HepG2 (cell line): ENCODE results near the gene GPS1. TPM values are rescaled to one million over a fixed set of nuclear protein-coding genes. Genes with fewer than 3 reads are reported as not detected.

ENCODE experiments used
- CENPX ChIP-seq: sonication (generic); formaldehyde crosslinking; IDR thresholded peaks from 2 replicates; pipeline ENCODE4 v1.9.0; 2021; ENCODE audit warnings: mild to moderate bottlenecking, missing genetic modification reagents, moderate library complexity
- CREB3 ChIP-seq: sonication (generic); formaldehyde crosslinking; IDR thresholded peaks from 2 replicates; pipeline ENCODE4 v1.5.0; 2020; ENCODE audit warnings: missing genetic modification reagents
- DRAP1 ChIP-seq: IDR thresholded peaks from 2 replicates; pipeline ENCODE4 v1.6.1; 2016; ENCODE audit warnings: missing genetic modification reagents, missing compliant biosample characterization
- HES4 ChIP-seq: sonication (generic); formaldehyde crosslinking; IDR thresholded peaks from 2 replicates; pipeline ENCODE4 v1.9.0; 2021; ENCODE audit warnings: mild to moderate bottlenecking, missing genetic modification reagents, borderline replicate concordance
- IKZF4 ChIP-seq: sonication (generic); formaldehyde crosslinking; IDR thresholded peaks from 2 replicates; pipeline ENCODE4 v1.5.1; 2020; ENCODE audit warnings: borderline replicate concordance, mild to moderate bottlenecking, low read depth, missing genetic modification reagents; ENCODE audit errors: not compliant biosample characterization
- POLR2AphosphoS2 ChIP-seq: IDR thresholded peaks from 2 replicates; pipeline ENCODE4 v1.6.1; 2011; ENCODE audit warnings: low read depth, low read length, improper control_type of control experiment
- RBM39 ChIP-seq: fragments of 200-400 bp; formaldehyde crosslinking; IDR thresholded peaks from one replicate; pipeline ENCODE4 v1.6.1; 2018; ENCODE audit warnings: antibody characterized with exemption, mild to moderate bottlenecking, low read depth, low read length; ENCODE audit not compliant: poor library complexity, severe bottlenecking
- RFXANK ChIP-seq: IDR thresholded peaks from 2 replicates; pipeline ENCODE4 v1.6.1; 2016
- SMARCC2 ChIP-seq: fragments of 450-650 bp; IDR thresholded peaks from 2 replicates; pipeline ENCODE4 v1.6.1; 2017; ENCODE audit warnings: antibody characterized with exemption, mild to moderate bottlenecking
- SP2 ChIP-seq: sonication (generic); formaldehyde crosslinking; IDR thresholded peaks from 2 replicates; pipeline ENCODE4 v1.5.1; 2020; ENCODE audit warnings: mild to moderate bottlenecking, missing genetic modification reagents
- ZNF138 ChIP-seq: sonication (generic); formaldehyde crosslinking; IDR thresholded peaks from 2 replicates; pipeline ENCODE4 v1.5.0; 2020; ENCODE audit warnings: mild to moderate bottlenecking, low read depth, missing genetic modification reagents
- ZNF256 ChIP-seq: sonication (generic); formaldehyde crosslinking; conservative IDR thresholded peaks from 2 replicates; pipeline ENCODE4 v1.4.0; 2020; ENCODE audit warnings: missing genetic modification reagents
- ZNF446 ChIP-seq: sonication (generic); formaldehyde crosslinking; IDR thresholded peaks from 2 replicates; pipeline ENCODE4 v1.5.0; 2020; ENCODE audit warnings: mild to moderate bottlenecking, missing genetic modification reagents
- ZNF709 ChIP-seq: sonication (generic); formaldehyde crosslinking; IDR thresholded peaks from 2 replicates; pipeline ENCODE4 v1.5.0; 2020; ENCODE audit warnings: mild to moderate bottlenecking, missing genetic modification reagents
- ZNF768 ChIP-seq: sonication (generic); formaldehyde crosslinking; IDR thresholded peaks from 2 replicates; pipeline ENCODE4 v1.4.0; 2020; ENCODE audit warnings: missing genetic modification reagents
- ZNF879 ChIP-seq: sonication (generic); formaldehyde crosslinking; IDR thresholded peaks from 2 replicates; pipeline ENCODE4 v1.8.1; 2023; ENCODE audit warnings: missing genetic modification reagents
- polyA plus RNA-seq, 8 experiments: library from polyadenylated mRNA; depleted of rRNA in 3 of 8; stranded (reverse) in 7 of 8; unstranded in 1 of 8; fragments of >200 nt; fragmentation: Illumina TruSeq in 4 of 8; extraction: Trizol in 4 of 8; gene quantifications; 2 replicates each; pipeline versions ENCODE4 v1.2.1 to v1.2.3, GENCODE V29; 2011 to 2016; ENCODE audit warnings: low read depth in 4 of 8, missing spikeins in 1 of 8, mixed read lengths in 1 of 8; ENCODE audit not compliant: insufficient read depth in 1 of 8
- total RNA-seq, 5 experiments: library from RNA; depleted of rRNA; stranded (reverse); fragments of >200 nt; fragmentation: Illumina TruSeq; extraction: Trizol; gene quantifications; 2 replicates each; pipeline ENCODE4 v1.2.3, GENCODE V29; 2016; ENCODE audit warnings: low read depth in 1 of 5
- TF ChIP-seq, protein P1 (sequence below): sonication (generic); formaldehyde crosslinking; IDR thresholded peaks from 2 replicates; pipeline ENCODE4; 2020; ENCODE audit warnings: missing genetic modification reagents, mild to moderate bottlenecking, borderline replicate concordance
- TF ChIP-seq, protein P2 (sequence below), 2 experiments: sonication (generic) in 1 of 2; formaldehyde crosslinking in 1 of 2; IDR thresholded peaks; 2 replicates each; pipeline versions ENCODE4 v1.6.1 to v1.9.0; 2014 to 2022; ENCODE audit warnings: antibody characterized with exemption in 1 of 2, borderline replicate concordance in 1 of 2, inconsistent platforms in 1 of 2, low read depth in 1 of 2, missing genetic modification reagents in 1 of 2
- TF ChIP-seq, protein P3 (sequence below): sonication (generic); formaldehyde crosslinking; IDR thresholded peaks from 2 replicates; pipeline ENCODE4 v1.8.1; 2023; ENCODE audit warnings: mild to moderate bottlenecking, missing genetic modification reagents

GPS1 gene
- total and polyA plus RNA-seq, 2 of the 13 experiments (the other 11 are each of a cell fraction or from before 2014, with no cell fraction given): 124 to 128 TPM

DNA sequence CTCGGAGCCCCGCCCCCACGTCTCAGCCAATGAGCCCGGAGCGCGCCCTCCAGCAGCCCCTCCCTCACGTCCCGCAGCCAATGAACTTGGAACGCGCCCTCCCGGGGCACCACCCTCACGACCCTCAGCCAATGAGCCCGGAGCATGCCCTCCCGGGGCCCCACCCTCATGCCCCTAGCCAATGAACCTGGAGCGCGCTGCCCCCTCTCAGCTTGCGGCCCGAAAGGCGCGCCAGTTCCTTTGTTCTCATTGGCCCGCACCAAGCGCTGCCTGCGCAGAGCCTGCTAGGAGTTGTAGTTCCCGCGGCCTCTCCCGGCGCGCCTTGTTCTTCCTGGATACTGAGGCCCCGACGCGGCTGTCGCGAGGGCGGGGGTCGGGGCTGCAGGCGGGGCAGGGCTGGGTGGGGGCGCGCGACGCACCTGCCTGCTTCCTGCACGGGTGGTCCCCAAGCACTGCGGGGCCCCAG lies 28.7 kb upstream of the GPS1 start, which contains the start of gene LRRC45 (continued):
- TF ChIP-seq DRAP1 (CRISPR knock-in tag) (peak; percentile 31; the same call in 1 of the 2 replicates), ZNF709 (CRISPR knock-in tag) (no peak), ZNF768 (no peak), SMARCC2 (no peak), POLR2AphosphoS2 (peak; percentile 69; the same call in 1 of the 2 replicates), ZNF256 (CRISPR knock-in tag) (0 out of 2 replicates have a peak, but pooled peaks have one; percentile 19), ZNF446 (CRISPR knock-in tag) (no peak), ZNF138 (0 out of 2 replicates have a peak, but pooled peaks have one; percentile 39), ZNF879 (CRISPR knock-in tag) (peak; percentile 60; the same call in 1 of the 2 replicates), CENPX (no peak), RFXANK (CRISPR knock-in tag) (peak; percentile 69; the same call in 1 of the 2 replicates), IKZF4 (CRISPR knock-in tag) (peak; percentile 18), SP2 (peak; percentile 97), HES4 (CRISPR knock-in tag) (no peak), CREB3 (CRISPR knock-in tag) (no peak), RBM39 (peak; percentile 73)
- TF ChIP-seq, protein P1, sequence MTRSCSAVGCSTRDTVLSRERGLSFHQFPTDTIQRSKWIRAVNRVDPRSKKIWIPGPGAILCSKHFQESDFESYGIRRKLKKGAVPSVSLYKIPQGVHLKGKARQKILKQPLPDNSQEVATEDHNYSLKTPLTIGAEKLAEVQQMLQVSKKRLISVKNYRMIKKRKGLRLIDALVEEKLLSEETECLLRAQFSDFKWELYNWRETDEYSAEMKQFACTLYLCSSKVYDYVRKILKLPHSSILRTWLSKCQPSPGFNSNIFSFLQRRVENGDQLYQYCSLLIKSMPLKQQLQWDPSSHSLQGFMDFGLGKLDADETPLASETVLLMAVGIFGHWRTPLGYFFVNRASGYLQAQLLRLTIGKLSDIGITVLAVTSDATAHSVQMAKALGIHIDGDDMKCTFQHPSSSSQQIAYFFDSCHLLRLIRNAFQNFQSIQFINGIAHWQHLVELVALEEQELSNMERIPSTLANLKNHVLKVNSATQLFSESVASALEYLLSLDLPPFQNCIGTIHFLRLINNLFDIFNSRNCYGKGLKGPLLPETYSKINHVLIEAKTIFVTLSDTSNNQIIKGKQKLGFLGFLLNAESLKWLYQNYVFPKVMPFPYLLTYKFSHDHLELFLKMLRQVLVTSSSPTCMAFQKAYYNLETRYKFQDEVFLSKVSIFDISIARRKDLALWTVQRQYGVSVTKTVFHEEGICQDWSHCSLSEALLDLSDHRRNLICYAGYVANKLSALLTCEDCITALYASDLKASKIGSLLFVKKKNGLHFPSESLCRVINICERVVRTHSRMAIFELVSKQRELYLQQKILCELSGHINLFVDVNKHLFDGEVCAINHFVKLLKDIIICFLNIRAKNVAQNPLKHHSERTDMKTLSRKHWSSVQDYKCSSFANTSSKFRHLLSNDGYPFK (CRISPR knock-in tag): 0 out of 2 replicates have a peak, but pooled peaks have one; percentile 11
- TF ChIP-seq, protein P2, sequence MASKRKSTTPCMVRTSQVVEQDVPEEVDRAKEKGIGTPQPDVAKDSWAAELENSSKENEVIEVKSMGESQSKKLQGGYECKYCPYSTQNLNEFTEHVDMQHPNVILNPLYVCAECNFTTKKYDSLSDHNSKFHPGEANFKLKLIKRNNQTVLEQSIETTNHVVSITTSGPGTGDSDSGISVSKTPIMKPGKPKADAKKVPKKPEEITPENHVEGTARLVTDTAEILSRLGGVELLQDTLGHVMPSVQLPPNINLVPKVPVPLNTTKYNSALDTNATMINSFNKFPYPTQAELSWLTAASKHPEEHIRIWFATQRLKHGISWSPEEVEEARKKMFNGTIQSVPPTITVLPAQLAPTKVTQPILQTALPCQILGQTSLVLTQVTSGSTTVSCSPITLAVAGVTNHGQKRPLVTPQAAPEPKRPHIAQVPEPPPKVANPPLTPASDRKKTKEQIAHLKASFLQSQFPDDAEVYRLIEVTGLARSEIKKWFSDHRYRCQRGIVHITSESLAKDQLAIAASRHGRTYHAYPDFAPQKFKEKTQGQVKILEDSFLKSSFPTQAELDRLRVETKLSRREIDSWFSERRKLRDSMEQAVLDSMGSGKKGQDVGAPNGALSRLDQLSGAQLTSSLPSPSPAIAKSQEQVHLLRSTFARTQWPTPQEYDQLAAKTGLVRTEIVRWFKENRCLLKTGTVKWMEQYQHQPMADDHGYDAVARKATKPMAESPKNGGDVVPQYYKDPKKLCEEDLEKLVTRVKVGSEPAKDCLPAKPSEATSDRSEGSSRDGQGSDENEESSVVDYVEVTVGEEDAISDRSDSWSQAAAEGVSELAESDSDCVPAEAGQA (IDR thresholded peaks at IDR 0.05; ENCODE audit: low read depth): 0 out of 2 replicates have a peak, but pooled peaks have one; percentile 12
- TF ChIP-seq, protein P2 (CRISPR knock-in tag; IDR thresholded peaks at IDR 0.05; ENCODE audit: borderline replicate concordance): no peak
- TF ChIP-seq, protein P3, sequence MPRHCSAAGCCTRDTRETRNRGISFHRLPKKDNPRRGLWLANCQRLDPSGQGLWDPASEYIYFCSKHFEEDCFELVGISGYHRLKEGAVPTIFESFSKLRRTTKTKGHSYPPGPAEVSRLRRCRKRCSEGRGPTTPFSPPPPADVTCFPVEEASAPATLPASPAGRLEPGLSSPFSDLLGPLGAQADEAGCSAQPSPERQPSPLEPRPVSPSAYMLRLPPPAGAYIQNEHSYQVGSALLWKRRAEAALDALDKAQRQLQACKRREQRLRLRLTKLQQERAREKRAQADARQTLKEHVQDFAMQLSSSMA (CRISPR knock-in tag): peak; percentile 28; the same call in 1 of the 2 replicates
